Measurements from ENCODE around the gene HIGD2B.
"Not testable (repeated sequence)": the region's sequence is repeated elsewhere in the genome, so short reads cannot be mapped to it uniquely, and the experiment has no call there.

Gene HIGD2B

GRCh38 chr15:72685925-72686794 is at the start of gene HIGD2B, which contains the start of gene BBS4:
HIGD2B (minus strand) TSS chr15:72686182; CDS start chr15:72676374, 9,808 bp downstream.
BBS4 (plus strand) TSS chr15:72686207; CDS start chr15:72686228, 21 bp downstream.
- ATAC-seq (ENCODE audit: low read depth): peak; percentile 93
- H3K36me3 Mint-ChIP-seq: peaks cover 2% of the 10 kb centered on the region
- no peaks in the 10 kb centered on the region for H3K27me3 Mint-ChIP-seq
- peak within 1 kb of the TSS; percentile 87 for H3K4me3 Mint-ChIP-seq
- peak; percentile 73 to 78 for DNase-seq (ENCODE audit: low spot score in 2 of 2)
- peaks cover 10% of the 10 kb centered on the region for H3K4me1 Mint-ChIP-seq
- peak within 1 kb of the TSS; percentile 87 for H3K27ac Mint-ChIP-seq
- H3K9me3 Mint-ChIP-seq: no peaks in the 10 kb centered on the region

- Mint-ChIP-seq H3K27ac (peak overlapping the region; percentile 8), H3K4me3 (no peak overlapping the region), H3K9me3 (no peaks in the 10 kb centered on the region)
These were observed 49.1 kb upstream of the HIGD2B start for GRCh38 chr15:72735111-72735510.

GRCh38 chr15:72733941-72734738 is 48.2 kb upstream of the HIGD2B start:
- Mint-ChIP-seq H3K27ac (peak overlapping the region; percentile 8), H3K36me3 (peaks cover 27% of the 10 kb centered on the region), H3K4me3 (no peak overlapping the region), H3K9me3 (no peaks in the 10 kb centered on the region), H3K4me1 (peaks cover 2% of the 10 kb centered on the region), H3K27me3 (no peaks in the 10 kb centered on the region)
- DNase-seq (ENCODE audit: low spot score in 2 of 2) (no peak), ATAC-seq (ENCODE audit: low read depth) (no peak)

More at GRCh38 chr15:72735111-72735510, 49.1 kb upstream of the HIGD2B start:
- no peak for DNase-seq (ENCODE audit: low spot score in 2 of 2)
- H3K4me1 Mint-ChIP-seq: peaks cover 10% of the 10 kb centered on the region
- H3K27me3 Mint-ChIP-seq: no peaks in the 10 kb centered on the region
- no peak for ATAC-seq (ENCODE audit: low read depth)
- peaks cover 30% of the 10 kb centered on the region for H3K36me3 Mint-ChIP-seq

- Mint-ChIP-seq H3K27me3 (no peaks in the 10 kb centered on the region), H3K4me3 (no peak overlapping the region), H3K4me1 (no peaks in the 10 kb centered on the region), H3K27ac (no peak overlapping the region), H3K9me3 (no peaks in the 10 kb centered on the region), H3K36me3 (peaks cover 26% of the 10 kb centered on the region)
- ATAC-seq (ENCODE audit: low read depth) (no peak), DNase-seq (ENCODE audit: low spot score in 2 of 2) (no peak)
These were observed 46.5 kb upstream of the HIGD2B start for GRCh38 chr15:72732516-72732915.

GRCh38 chr15:72732086-72732485 is 46.1 kb upstream of the HIGD2B start:
- Mint-ChIP-seq H3K27me3 (no peaks in the 10 kb centered on the region), H3K27ac (no peak overlapping the region), H3K4me3 (no peak overlapping the region), H3K9me3 (no peaks in the 10 kb centered on the region), H3K36me3 (peaks cover 22% of the 10 kb centered on the region), H3K4me1 (no peaks in the 10 kb centered on the region)
- ATAC-seq (ENCODE audit: low read depth) (no peak), DNase-seq (ENCODE audit: low spot score in 2 of 2) (no peak)

- Mint-ChIP-seq H3K4me1 (peaks cover 2% of the 10 kb centered on the region), H3K27me3 (no peaks in the 10 kb centered on the region), H3K36me3 (peaks cover 11% of the 10 kb centered on the region), H3K9me3 (no peaks in the 10 kb centered on the region), H3K4me3 (no peak overlapping the region), H3K27ac (no peak overlapping the region)
- no peak for DNase-seq (ENCODE audit: low spot score in 2 of 2)
- ATAC-seq (ENCODE audit: low read depth): no peak
These were observed 42.8 kb upstream of the HIGD2B start for GRCh38 chr15:72728821-72729220.

GRCh38 chr15:72728249-72728648 is 42.3 kb upstream of the HIGD2B start:
- H3K4me1 Mint-ChIP-seq; H3K36me3 Mint-ChIP-seq; ATAC-seq (ENCODE audit: low read depth): not testable (repeated sequence)

GRCh38 chr15:72727154-72727553 is 41.2 kb upstream of the HIGD2B start:
- Mint-ChIP-seq H3K4me1 (peaks cover 2% of the 10 kb centered on the region), H3K27me3 (no peaks in the 10 kb centered on the region), H3K4me3 (no peak overlapping the region), H3K27ac (no peak overlapping the region), H3K9me3 (no peaks in the 10 kb centered on the region), H3K36me3 (peaks cover 9% of the 10 kb centered on the region)
- no peak for ATAC-seq (ENCODE audit: low read depth)
- DNase-seq (ENCODE audit: low spot score in 2 of 2): no peak

More at GRCh38 chr15:72728249-72728648, 42.3 kb upstream of the HIGD2B start:
- not testable (repeated sequence) for H3K9me3 Mint-ChIP-seq; H3K27ac Mint-ChIP-seq; H3K4me3 Mint-ChIP-seq; H3K27me3 Mint-ChIP-seq; DNase-seq (ENCODE audit: low spot score in 2 of 2)

GRCh38 chr15:72725851-72726250 is 39.9 kb upstream of the HIGD2B start:
- H3K4me3 Mint-ChIP-seq; DNase-seq (ENCODE audit: low spot score in 2 of 2); H3K27ac Mint-ChIP-seq; H3K27me3 Mint-ChIP-seq; ATAC-seq (ENCODE audit: low read depth); H3K9me3 Mint-ChIP-seq; H3K36me3 Mint-ChIP-seq; H3K4me1 Mint-ChIP-seq: not testable (repeated sequence)

- H3K27ac Mint-ChIP-seq: no peak overlapping the region
- no peaks in the 10 kb centered on the region for H3K9me3 Mint-ChIP-seq
- H3K27me3 Mint-ChIP-seq: no peaks in the 10 kb centered on the region
- peaks cover 5% of the 10 kb centered on the region for H3K36me3 Mint-ChIP-seq
- H3K4me1 Mint-ChIP-seq: peaks cover 2% of the 10 kb centered on the region
- H3K4me3 Mint-ChIP-seq: no peak overlapping the region
- ATAC-seq (ENCODE audit: low read depth): no peak
- no peak for DNase-seq (ENCODE audit: low spot score in 2 of 2)
These were observed 39.5 kb upstream of the HIGD2B start for GRCh38 chr15:72725446-72725845.

GRCh38 chr15:72724028-72724427 is 38.0 kb upstream of the HIGD2B start:
- ATAC-seq (ENCODE audit: low read depth): no peak
- H3K4me1 Mint-ChIP-seq: peaks cover 2% of the 10 kb centered on the region
- H3K27me3 Mint-ChIP-seq: no peaks in the 10 kb centered on the region
- DNase-seq (ENCODE audit: low spot score in 2 of 2): no peak
- H3K27ac Mint-ChIP-seq: no peak overlapping the region
- H3K9me3 Mint-ChIP-seq: no peaks in the 10 kb centered on the region
- H3K36me3 Mint-ChIP-seq: peaks cover 5% of the 10 kb centered on the region
- H3K4me3 Mint-ChIP-seq: no peak overlapping the region

GRCh38 chr15:72722071-72722696 is 36.2 kb upstream of the HIGD2B start:
- DNase-seq (ENCODE audit: low spot score in 2 of 2) (peak; percentile 50 to 58), ATAC-seq (ENCODE audit: low read depth) (peak; percentile 49)
- no peak overlapping the region for H3K27ac Mint-ChIP-seq
- peaks cover 2% of the 10 kb centered on the region for H3K4me1 Mint-ChIP-seq
- H3K9me3 Mint-ChIP-seq: no peaks in the 10 kb centered on the region
- no peak overlapping the region for H3K4me3 Mint-ChIP-seq
- no peaks in the 10 kb centered on the region for H3K27me3 Mint-ChIP-seq
- H3K36me3 Mint-ChIP-seq: peaks cover 18% of the 10 kb centered on the region

GRCh38 chr15:72708551-72709303 is 22.7 kb upstream of the HIGD2B start:
- H3K27me3 Mint-ChIP-seq; H3K27ac Mint-ChIP-seq; ATAC-seq (ENCODE audit: low read depth); H3K4me1 Mint-ChIP-seq; H3K9me3 Mint-ChIP-seq; DNase-seq (ENCODE audit: low spot score in 2 of 2); H3K4me3 Mint-ChIP-seq: not testable (repeated sequence)
- peaks cover 15% of the 10 kb centered on the region for H3K36me3 Mint-ChIP-seq

Measured in memory B cell (primary cell).